ENCODE measurements around the gene LCTL. TPM values are rescaled to one million over a fixed set of nuclear protein-coding genes. Genes with fewer than 3 reads are reported as not detected.

The LCTL gene
- total and polyA plus RNA-seq, 2 donors (not counting 1 experiment from before 2014, with no cell fraction given): 0.66 to 0.96 TPM

GRCh38 chr15:66598095-66598815 is 32.5 kb upstream of the LCTL start:
- no peak overlapping the region for H3K4me2 ChIP-seq (ENCODE audit: extremely low read depth, insufficient read depth, low read length)
- no peak overlapping the region for H2AFZ ChIP-seq (ENCODE audit: low read length)
- H3K27ac ChIP-seq (ENCODE audit: insufficient read depth, low read length): no peak overlapping the region
- H3K9ac ChIP-seq (ENCODE audit: insufficient read depth, low read length): no peak overlapping the region
- H3K9me3 ChIP-seq (ENCODE audit: control insufficient read depth, insufficient read depth, low read depth, low read length): no peaks in the 10 kb centered on the region
- H3K4me3 ChIP-seq (replicated peaks in 1 of 4; ENCODE audit: control extremely low read depth in 1 of 4, insufficient read depth in 1 of 4, low read depth in 3 of 4, low read length in 4 of 4): no peak overlapping the region
- H4K20me1 ChIP-seq (ENCODE audit: control insufficient read depth, extremely low read depth, insufficient read depth, low read length): no peaks in the 10 kb centered on the region
- TF ChIP-seq CTCF (conservative IDR thresholded peaks at IDR 0.05 in 1 of 2, IDR thresholded peaks at IDR 0.05 in 1 of 2; ENCODE audit: low read depth in 1 of 2, low read length in 2 of 2): no peak
- TF ChIP-seq EZH2 (IDR thresholded peaks at IDR 0.05; ENCODE audit: low read length, missing control alignments): no peak
- no peaks in the 10 kb centered on the region for H3K4me1 ChIP-seq (ENCODE audit: control insufficient read depth, extremely low read depth, insufficient read depth, low read length)
- H3K36me3 ChIP-seq (ENCODE audit: control insufficient read depth, insufficient read depth, low read length): no peaks in the 10 kb centered on the region
- H3K27me3 ChIP-seq (ENCODE audit: control insufficient read depth, insufficient read depth, low read length): peaks cover 7% of the 10 kb centered on the region
- H3K79me2 ChIP-seq (ENCODE audit: control insufficient read depth, insufficient read depth, low read length): no peaks in the 10 kb centered on the region
- no peak for DNase-seq (ENCODE audit: low read depth in 2 of 2)

GRCh38 chr15:66595931-66596545 is 30.2 kb upstream of the LCTL start:
- Histone ChIP-seq H3K4me3 (replicated peaks in 1 of 4; ENCODE audit: control extremely low read depth in 1 of 4, insufficient read depth in 1 of 4, low read depth in 3 of 4, low read length in 4 of 4) (no peak overlapping the region), H3K4me2 (ENCODE audit: extremely low read depth, insufficient read depth, low read length) (no peak overlapping the region)

More at GRCh38 chr15:66595931-66596545, 30.2 kb upstream of the LCTL start:
- TF ChIP-seq CTCF (conservative IDR thresholded peaks at IDR 0.05 in 1 of 2, IDR thresholded peaks at IDR 0.05 in 1 of 2; ENCODE audit: low read depth in 1 of 2, low read length in 2 of 2): no peak
- no peak for TF ChIP-seq EZH2 (IDR thresholded peaks at IDR 0.05; ENCODE audit: low read length, missing control alignments)
- DNase-seq (ENCODE audit: low read depth in 2 of 2): peak in 1 of 2 donors; percentile 15
- Histone ChIP-seq H3K27ac (ENCODE audit: insufficient read depth, low read length) (no peak overlapping the region), H3K79me2 (ENCODE audit: control insufficient read depth, insufficient read depth, low read length) (no peaks in the 10 kb centered on the region), H3K4me1 (ENCODE audit: control insufficient read depth, extremely low read depth, insufficient read depth, low read length) (no peaks in the 10 kb centered on the region), H4K20me1 (ENCODE audit: control insufficient read depth, extremely low read depth, insufficient read depth, low read length) (no peaks in the 10 kb centered on the region), H3K36me3 (ENCODE audit: control insufficient read depth, insufficient read depth, low read length) (no peaks in the 10 kb centered on the region), H3K9me3 (ENCODE audit: control insufficient read depth, insufficient read depth, low read depth, low read length) (no peaks in the 10 kb centered on the region), H2AFZ (ENCODE audit: low read length) (no peak overlapping the region), H3K9ac (ENCODE audit: insufficient read depth, low read length) (no peak overlapping the region), H3K27me3 (ENCODE audit: control insufficient read depth, insufficient read depth, low read length) (peaks cover 4% of the 10 kb centered on the region)

All from fibroblast of lung (primary cell).